GM12801 (cell line): ENCODE results near the gene OSBPL10.

Source experiments
- CTCF ChIP-seq: IDR thresholded peaks from one replicate; pipeline ENCODE4 v1.5.1; 2011; ENCODE audit warnings: control low read depth; ENCODE audit not compliant: insufficient read length; ENCODE audit errors: extremely low read depth

Gene OSBPL10

GRCh38 chr3:31696815-31697548, 284.1 kb downstream of the OSBPL10 start:
- no peak for TF ChIP-seq CTCF

GRCh38 chr3:31696009-31696297, 285.1 kb downstream of the OSBPL10 start:
- no peak for TF ChIP-seq CTCF

- TF ChIP-seq CTCF = no peak
Measured at GRCh38 chr3:31695280-31696008, 285.6 kb downstream of the OSBPL10 start.

GRCh38 chr3:31693346-31693745, 287.7 kb downstream of the OSBPL10 start:
- no peak for TF ChIP-seq CTCF

- TF ChIP-seq CTCF = no peak
Measured at GRCh38 chr3:31692751-31693150, 288.3 kb downstream of the OSBPL10 start.

GRCh38 chr3:31690771-31691170, 290.3 kb downstream of the OSBPL10 start:
- TF ChIP-seq CTCF = no peak

GRCh38 chr3:31688984-31689383, 292.1 kb downstream of the OSBPL10 start:
- no peak for TF ChIP-seq CTCF
